NT2/D1 (cell line): Measurements from ENCODE around the gene SQSTM1.

ENCODE experiments used
- YY1 ChIP-seq: IDR thresholded peaks from 2 replicates; pipeline ENCODE4 v1.6.1; 2011; ENCODE audit not compliant: insufficient read length, insufficient read depth
- ZNF274 ChIP-seq: IDR thresholded peaks from 2 replicates; pipeline ENCODE4 v1.6.1; 2011; ENCODE audit warnings: mild to moderate bottlenecking, low read depth, low read length

GRCh38 chr5:179818746-179819295 is 1.9 kb upstream of the SQSTM1 start:
- TF ChIP-seq ZNF274 (no peak), YY1 (no peak)
